GM06990 (cell line): ENCODE measurements around the gene LUC7L.
"Not testable (repeated sequence)": the region's sequence is repeated elsewhere in the genome, so short reads cannot be mapped to it uniquely, and the experiment has no call there.

Experiments used
- DNase-seq: peaks from one replicate; pipeline ENCODE4 v3.0.0-alpha.2; 2011; ENCODE audit not compliant: insufficient read length; ENCODE audit errors: extremely low read depth
- H3K27me3 ChIP-seq: replicated peaks from 2 replicates; pipeline ENCODE4 v1.6.0; 2011; ENCODE audit warnings: low read length; ENCODE audit not compliant: control insufficient read depth, insufficient read depth
- H3K36me3 ChIP-seq: 2 replicates; pipeline ENCODE4 v1.5.1; 2011; ENCODE audit warnings: low read length; ENCODE audit not compliant: control insufficient read depth, insufficient read depth
- H3K4me3 ChIP-seq: replicated peaks from 2 replicates; pipeline ENCODE4 v1.5.1; 2011; ENCODE audit warnings: low read depth, mild to moderate bottlenecking, control low read depth, low read length
- TF ChIP-seq, protein P1 (sequence below): IDR thresholded peaks from 2 replicates; pipeline ENCODE4 v1.5.1; 2011; ENCODE audit warnings: low read length, control low read depth, mild to moderate bottlenecking, inconsistent platforms; ENCODE audit not compliant: insufficient read depth, poor library complexity, severe bottlenecking

Gene LUC7L

DNA sequence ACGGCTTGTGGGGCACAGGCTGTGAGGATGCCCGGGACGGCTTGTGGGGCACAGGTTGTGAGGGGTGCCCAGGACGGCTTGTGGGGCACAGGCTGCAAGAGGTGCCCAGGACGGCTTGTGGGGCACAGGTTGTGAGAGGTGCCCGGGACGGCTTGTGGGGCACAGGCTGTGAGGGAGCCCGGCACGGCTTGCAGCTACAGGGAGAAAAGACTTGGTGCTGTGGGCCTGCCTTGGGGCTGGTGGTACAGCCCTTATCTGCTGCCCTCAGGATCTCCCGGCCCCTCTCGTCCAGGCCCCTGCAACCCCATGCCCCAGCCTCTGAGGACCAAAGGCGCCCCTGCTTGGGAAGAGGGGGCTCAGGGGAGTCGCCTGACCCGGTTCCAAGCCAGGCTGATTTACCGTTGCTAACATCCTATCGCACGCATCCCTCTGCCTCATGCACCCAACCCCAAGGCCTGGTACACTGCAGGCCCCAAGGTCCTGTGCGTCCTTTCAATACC is 68.5 kb downstream of the LUC7L start:
- no peak for DNase-seq
- TF ChIP-seq, protein P1, sequence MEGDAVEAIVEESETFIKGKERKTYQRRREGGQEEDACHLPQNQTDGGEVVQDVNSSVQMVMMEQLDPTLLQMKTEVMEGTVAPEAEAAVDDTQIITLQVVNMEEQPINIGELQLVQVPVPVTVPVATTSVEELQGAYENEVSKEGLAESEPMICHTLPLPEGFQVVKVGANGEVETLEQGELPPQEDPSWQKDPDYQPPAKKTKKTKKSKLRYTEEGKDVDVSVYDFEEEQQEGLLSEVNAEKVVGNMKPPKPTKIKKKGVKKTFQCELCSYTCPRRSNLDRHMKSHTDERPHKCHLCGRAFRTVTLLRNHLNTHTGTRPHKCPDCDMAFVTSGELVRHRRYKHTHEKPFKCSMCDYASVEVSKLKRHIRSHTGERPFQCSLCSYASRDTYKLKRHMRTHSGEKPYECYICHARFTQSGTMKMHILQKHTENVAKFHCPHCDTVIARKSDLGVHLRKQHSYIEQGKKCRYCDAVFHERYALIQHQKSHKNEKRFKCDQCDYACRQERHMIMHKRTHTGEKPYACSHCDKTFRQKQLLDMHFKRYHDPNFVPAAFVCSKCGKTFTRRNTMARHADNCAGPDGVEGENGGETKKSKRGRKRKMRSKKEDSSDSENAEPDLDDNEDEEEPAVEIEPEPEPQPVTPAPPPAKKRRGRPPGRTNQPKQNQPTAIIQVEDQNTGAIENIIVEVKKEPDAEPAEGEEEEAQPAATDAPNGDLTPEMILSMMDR = no peak
- Histone ChIP-seq H3K27me3 (no peaks in the 10 kb centered on the region; the same call in 1 of the 2 replicates), H3K4me3 (no peak overlapping the region), H3K36me3 (no peaks in the 10 kb centered on the region)

DNA sequence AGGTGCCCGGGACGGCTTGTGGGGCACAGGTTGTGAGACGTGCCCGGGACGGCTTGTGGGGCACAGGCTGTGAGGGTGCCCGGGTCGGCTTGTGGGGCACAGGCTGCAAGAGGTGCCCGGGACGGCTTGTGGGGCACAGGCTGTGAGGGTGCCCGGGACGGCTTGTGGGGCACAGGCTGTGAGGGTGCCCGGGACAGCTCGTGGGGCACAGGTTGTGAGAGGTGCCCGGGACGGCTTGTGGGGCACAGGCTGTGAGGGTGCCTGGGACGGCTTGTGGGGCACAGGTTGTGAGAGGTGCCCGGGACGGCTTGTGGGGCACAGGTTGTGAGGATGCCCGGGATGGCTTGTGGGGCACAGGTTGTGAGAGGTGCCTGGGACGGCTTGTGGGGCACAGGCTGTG is 69.0 kb downstream of the LUC7L start:
- not testable (repeated sequence) for H3K27me3 ChIP-seq, DNase-seq, H3K4me3 ChIP-seq, H3K36me3 ChIP-seq

DNA sequence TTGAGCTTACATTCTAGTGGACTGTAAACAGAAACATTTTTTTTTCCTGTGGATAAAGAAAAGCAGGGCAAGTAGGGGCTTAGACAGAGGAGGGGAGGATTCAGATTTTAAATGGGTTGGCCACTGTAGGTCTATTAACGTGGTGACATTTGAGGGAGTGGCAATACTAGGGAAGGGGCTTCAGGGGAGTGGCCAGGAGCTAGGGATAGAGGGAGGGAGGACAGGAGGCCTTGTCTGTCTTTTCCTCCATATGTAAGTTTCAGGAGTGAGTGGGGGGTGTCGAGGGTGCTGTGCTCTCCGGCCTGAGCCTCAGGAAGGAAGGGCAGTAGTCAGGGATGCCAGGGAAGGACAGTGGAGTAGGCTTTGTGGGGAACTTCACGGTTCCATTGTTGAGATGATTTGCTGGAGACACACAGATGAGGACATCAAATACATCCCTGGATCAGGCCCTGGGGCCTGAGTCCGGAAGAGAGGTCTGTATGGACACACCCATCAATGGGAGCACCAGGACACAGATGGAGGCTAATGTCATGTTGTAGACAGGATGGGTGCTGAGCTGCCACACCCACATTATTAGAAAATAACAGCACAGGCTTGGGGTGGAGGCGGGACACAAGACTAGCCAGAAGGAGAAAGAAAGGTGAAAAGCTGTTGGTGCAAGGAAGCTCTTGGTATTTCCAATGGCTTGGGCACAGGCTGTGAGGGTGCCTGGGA is 70.0 kb downstream of the LUC7L start:
- no peak for DNase-seq
- no peaks in the 10 kb centered on the region for H3K27me3 ChIP-seq
- TF ChIP-seq, protein P1 = no peak
- no peak overlapping the region for H3K4me3 ChIP-seq
- no peaks in the 10 kb centered on the region for H3K36me3 ChIP-seq

DNA sequence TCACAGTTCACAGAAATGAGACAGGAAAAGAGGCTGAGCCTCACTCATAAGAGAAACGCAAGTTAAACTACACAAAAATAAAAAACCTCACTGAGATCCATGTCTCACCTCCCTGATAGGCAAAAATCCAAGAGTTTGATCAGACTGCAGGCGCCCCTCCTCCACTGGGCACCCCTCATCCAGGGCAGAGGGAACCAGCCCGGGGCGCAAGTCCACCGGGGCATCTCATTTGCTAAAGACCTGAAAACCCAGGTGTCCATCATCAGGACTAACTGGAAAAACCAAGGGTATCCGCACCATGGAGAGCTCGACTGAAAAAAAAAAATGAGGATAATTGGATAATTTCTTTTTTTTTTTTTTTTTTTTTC is 74.2 kb downstream of the LUC7L start:
- H3K36me3 ChIP-seq = no peaks in the 10 kb centered on the region
- H3K27me3 ChIP-seq = no peaks in the 10 kb centered on the region
- no peak for DNase-seq
- TF ChIP-seq, protein P1 = no peak
- H3K4me3 ChIP-seq = no peak overlapping the region

DNA sequence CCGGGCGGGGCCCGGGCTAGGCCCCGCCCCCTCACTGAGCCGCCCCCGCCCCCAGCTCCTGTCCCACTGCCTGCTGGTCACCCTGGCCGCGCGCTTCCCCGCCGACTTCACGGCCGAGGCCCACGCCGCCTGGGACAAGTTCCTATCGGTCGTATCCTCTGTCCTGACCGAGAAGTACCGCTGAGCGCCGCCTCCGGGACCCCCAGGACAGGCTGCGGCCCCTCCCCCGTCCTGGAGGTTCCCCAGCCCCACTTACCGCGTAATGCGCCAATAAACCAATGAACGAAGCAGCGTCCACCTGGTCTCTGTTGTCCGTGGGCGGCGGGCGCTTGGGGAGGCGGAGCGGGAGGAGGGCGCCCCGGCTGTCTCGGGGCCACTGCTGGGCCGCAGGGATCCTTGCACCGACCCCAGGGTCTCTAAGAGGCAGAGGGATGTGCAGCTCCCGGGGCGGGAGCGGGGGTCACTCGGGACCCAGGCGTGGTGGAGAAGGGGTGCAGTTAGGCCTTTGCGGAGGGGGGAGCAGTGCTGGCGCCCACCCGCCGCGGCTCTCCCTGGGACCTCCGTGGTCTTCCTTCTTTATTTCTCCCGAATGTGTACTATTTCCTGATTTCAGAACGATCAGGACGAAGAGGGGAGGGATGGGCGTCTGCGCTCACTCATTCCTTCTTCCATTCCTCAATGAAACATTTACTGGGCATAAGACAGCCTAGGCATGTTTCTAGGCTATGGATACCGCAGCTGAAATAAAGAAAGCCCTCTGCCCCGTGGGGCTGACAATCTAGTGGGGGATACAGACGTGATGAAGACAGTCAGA is 74.8 kb downstream of the LUC7L start:
- no peak overlapping the region; the same call in 1 of the 2 replicates for H3K4me3 ChIP-seq
- TF ChIP-seq, protein P1 = no peak
- no peaks in the 10 kb centered on the region for H3K36me3 ChIP-seq
- no peak for DNase-seq
- H3K27me3 ChIP-seq = no peaks in the 10 kb centered on the region

DNA sequence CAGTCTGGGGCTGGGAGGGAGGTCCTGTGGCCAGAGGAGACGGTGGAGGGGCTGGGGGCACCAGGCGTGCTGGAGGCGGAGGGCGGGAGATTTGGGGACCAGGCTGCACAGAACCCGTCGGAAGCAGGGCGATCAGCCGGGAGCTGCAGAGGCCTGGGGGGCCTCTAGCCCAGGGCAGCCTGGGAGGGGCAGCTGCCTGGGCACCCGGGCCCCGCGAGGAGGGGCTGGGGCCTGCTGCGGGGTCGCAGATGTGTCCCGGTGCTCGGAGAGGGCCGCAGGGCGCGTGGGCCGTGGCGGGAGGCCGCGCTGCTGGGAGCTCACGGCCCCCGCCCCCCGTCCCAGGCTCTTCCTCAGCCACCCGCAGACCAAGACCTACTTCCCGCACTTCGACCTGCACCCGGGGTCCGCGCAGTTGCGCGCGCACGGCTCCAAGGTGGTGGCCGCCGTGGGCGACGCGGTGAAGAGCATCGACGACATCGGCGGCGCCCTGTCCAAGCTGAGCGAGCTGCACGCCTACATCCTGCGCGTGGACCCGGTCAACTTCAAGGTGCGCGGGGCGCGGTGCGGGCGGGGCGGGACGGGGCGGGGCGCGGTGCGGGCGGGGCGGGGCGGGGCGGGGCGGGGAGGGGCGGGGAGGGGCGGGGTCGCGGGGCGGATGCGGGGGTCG is 75.6 kb downstream of the LUC7L start:
- not testable (repeated sequence) for H3K27me3 ChIP-seq, H3K4me3 ChIP-seq, DNase-seq, H3K36me3 ChIP-seq

DNA sequence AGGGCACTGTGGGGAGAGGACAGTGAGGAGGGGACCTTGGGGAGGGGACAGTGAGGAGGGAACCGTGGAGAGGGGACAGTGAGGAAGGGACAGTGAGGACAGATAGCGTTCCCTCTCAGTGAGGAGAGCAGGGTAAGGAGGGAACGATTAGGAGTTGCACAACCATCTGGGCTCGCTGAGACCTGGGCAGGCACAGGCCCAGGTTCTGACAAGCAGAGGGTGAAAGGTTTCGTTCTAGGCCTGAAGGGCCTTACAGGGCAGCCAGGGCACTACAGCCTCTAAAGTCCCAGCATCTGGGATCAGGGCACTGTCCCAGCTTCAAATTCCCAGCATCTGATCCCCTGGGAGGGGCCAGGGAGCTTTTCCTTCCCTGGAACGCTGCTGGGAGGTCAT is 76.1 kb downstream of the LUC7L start:
- H3K36me3 ChIP-seq, H3K4me3 ChIP-seq, DNase-seq, H3K27me3 ChIP-seq: not testable (repeated sequence)
